Activated CD8-positive, alpha-beta memory T cell treated with anti-CD3 and anti-CD28 coated beads, Interleukin-2, amount 50 U/mL, for 1 hour (primary cell): ENCODE results near the gene ACADL.
"Not testable (repeated sequence)": the region's sequence is repeated elsewhere in the genome, so short reads cannot be mapped to it uniquely, and the experiment has no call there.

ENCODE experiments used
- DNase-seq: peaks from one replicate; pipeline ENCODE4 v3.0.0-alpha.2; 2020; ENCODE audit errors: extremely low read depth

ACADL gene

DNA sequence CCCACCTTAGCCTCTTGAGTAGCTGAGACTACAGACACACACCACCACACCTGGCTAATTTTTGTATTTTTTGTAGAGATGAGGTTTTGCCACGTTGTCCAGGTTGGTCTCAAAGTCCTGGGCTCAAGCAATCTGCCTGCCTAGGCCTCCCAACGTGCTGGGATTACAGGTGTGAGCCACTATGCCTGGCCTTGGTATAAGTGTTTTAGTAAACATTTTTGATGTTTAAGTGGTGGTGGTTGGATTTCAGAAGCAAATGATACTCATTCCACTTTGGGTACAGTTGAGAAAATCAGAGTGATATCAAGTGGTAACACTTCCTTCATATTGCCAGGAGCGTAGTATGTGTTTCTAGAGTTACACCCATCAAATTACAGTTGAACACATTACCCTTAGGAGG is 25.4 kb downstream of the ACADL start:
- DNase-seq: no peak

DNA sequence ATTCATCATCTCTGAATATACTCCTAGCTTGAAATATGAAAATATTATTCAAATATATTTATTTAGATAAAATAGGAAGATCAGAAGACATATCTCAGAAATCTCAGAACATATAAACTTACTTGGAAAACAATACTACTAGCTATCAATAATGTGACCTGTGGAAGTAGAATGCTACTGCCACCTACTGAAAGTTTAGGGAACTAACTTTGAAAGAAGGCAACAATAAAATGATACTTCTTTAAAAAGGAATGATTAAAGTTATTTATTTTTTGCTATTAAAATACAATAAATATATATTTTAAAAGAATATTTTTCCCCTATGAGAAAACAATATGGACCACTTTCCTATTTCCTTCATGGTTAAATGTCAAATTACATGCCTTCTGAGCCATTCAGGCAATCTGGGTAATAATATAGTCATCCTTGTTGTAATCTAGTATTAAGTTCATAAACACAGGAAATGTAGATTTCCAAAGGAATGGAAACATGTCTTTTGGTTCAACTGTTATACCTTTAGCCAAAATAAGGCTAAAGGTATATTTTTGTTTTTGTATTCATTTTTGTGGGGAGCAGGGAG is 26.0 kb downstream of the ACADL start:
- no peak for DNase-seq

DNA sequence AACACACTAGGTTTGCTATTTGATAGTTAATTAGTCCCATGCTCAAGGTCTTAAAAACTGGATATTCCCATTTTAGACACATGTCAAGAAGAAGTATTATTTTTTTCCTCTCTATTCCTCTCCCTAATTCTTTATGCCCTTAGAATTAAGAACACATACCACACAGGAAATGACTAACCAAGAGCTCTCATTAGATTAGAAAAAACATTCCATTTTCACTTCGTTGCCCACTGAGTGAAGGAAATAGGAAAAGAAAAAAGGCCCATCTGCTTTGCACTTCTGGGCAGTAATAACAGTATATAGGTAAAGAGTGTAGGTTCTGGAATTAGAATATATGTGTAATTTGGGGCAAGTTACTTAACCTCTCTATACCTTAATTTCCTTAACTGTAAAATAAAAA is 26.9 kb downstream of the ACADL start:
- DNase-seq: no peak

DNA sequence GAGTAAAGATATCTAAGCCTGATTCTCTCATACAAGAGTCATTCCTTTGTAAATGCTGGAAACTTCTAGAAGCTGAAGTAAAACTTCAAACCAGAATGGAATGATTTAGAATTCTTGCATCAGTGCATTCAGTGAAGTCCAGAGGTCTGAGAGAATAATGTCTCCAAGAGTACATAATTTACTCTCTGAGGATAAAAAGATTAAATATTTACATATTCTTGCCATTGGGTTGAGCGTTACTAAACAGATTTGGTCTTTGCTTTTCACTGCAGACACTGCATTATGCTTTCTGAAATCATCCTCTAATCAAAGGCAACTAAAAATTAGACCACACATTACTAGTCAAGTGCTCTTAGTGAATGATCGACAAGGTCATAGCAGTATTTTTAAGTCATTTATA is 27.5 kb downstream of the ACADL start:
- DNase-seq: no peak

DNA sequence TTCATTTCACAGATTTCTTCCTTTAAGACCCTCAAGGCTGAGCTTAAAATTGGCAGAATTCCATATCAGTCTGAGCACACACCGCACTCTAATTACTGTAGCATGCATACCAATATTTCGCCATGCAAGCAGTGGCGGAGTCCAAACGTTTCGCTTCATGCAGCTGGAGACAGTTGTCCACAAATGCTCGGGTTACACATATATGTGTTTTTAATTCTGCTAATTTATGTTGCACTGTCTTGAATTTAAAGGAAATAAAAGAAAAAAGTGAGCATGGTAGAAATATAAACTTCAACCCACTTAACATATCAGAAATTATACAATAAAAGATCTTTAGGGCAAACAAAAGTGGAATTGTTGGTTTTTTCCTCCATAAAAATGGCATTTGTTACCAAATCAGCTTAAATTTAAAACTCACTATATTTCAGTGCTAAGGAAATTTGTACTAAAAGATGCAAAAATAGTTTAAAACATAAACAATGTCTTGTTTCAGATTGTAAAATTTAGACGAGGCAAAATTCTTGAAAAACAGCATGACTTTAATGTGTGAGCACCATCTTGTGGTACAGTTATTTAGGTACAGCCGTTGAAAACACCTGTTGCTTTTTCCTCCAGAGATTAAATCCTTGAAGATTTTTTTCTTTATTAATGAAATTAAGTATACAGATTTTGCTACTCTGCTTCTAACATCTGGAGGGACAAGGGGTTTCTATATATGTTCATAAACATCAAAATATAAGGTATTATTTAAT is 30.0 kb downstream of the ACADL start:
- DNase-seq: no peak

DNA sequence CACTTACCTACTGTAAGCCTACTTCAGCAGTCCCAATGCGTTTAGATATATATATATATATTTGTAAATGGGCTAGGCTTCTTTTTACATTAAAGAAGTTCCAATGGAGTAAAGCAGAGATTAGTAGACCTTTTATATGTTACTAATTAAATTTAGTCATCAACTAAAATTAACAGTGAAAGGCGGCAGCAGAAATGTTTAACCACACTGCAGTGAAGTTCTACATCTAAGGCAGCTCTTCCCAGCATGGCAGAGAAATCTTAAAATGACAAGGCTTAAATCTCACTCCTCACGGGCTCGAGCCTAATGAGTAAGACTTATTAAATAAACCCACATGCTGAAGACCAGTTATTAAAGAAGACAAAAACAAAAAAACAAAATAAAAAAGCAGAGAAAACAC is 34.9 kb downstream of the ACADL start:
- no peak for DNase-seq

DNA sequence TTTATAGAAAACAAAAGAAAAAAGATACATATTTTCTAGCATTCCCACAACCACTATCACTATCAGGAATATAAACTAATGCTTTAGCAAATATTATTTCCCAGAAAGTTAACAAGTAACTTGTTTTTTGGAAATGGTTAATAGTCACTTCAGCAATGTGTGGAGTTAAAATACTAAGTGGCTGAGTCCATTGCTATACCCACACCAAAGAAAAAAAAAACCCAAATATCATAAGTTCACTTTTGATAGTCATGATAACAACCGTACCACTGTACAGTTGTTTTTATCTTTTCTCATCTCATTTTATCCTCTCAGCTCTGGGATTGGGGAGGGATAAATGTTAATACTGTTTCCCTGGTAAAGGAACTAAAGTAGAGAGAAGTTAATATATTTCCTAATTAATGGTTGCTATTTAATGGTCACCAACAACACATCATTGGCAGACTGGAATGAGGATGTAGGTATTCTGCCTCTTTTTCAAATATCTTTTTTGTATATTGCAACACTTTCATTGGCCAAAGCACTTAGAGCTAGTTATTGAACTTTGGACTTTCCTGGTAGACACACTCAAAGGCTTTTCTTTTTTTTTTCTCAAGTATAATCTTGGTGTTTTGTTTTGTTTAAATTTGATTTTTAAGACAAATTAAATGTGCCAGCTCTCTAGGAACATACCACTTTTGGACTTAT is 35.7 kb downstream of the ACADL start:
- no peak for DNase-seq

DNA sequence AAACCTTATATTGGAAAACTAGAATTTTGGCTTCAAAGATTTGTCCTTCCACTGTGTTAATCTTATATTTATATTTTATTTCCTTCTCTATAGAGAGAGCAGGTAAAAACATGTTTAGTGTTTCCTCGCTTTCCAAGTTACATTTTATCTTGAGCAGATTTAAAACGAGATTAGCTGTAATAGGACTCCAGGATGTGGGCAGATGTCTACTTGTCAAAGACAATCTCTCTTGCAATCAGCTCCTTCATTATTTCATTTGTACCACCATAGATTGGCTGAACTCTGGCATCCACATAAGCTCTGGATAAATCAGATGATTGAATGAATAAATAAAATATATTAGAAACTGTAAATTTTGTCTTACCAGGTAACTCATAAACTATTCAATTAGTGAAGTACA is 36.5 kb downstream of the ACADL start:
- DNase-seq: no peak

DNA sequence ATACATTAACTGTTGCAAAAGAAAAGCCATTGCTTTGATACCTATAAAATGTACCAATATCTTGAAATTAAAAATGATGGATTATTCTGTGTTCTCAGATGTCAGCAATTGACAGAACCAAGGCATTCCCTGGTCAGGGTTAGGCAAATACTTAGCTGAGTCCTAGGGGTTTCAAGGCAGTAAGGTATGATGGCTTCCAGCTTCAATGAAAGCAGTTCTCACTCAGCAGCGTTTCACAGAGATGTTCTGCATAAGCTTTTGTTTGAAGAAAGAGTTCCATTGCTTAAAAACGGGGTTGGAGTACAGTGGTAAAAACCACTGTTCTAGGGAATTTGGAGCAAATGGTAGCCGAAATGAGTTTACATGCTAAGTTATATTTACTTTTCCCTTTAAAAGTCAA is 37.1 kb downstream of the ACADL start:
- no peak for DNase-seq

DNA sequence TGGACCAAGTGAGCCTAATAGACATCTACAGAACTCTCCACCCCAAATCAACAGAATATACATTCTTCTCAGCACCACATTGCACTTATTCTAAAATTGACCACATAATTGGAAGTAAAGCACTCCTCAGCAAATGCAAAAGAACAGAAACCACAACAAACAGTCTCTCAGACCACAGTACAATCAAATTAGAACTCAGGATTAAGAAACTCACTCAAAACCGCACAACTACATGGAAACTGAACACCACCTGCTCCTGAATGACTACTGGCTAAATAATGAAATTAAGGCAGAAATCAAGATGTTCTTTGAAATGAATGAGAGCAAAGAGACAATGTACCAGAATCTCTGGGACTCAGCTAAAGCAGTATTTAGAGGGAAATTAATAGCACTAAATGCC is 41.3 kb downstream of the ACADL start:
- not testable (repeated sequence) for DNase-seq

DNA sequence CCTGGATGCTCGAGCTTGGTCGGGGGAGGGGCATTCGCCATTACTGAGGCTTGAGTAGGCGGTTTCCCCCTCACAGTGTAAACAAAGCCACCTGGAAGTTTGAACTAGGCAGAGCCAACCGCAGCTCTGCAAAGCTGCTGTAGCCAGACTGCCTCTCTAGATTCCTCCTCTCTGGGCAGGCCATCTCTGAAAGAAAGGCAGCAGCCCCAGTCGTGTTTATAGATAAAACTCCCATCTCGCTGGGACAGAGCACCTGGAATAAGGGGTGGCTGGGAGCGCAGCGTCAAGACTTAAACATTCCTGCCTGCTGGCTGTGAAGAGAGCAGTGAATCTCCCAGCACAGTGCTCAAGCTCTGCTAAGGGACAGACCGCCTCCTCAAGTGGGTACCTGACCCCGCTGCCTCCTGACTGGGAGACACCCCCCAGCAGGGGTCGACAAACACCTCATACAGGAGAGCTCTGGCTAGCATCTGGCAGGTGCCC is 43.6 kb downstream of the ACADL start:
- DNase-seq: not testable (repeated sequence)

DNA sequence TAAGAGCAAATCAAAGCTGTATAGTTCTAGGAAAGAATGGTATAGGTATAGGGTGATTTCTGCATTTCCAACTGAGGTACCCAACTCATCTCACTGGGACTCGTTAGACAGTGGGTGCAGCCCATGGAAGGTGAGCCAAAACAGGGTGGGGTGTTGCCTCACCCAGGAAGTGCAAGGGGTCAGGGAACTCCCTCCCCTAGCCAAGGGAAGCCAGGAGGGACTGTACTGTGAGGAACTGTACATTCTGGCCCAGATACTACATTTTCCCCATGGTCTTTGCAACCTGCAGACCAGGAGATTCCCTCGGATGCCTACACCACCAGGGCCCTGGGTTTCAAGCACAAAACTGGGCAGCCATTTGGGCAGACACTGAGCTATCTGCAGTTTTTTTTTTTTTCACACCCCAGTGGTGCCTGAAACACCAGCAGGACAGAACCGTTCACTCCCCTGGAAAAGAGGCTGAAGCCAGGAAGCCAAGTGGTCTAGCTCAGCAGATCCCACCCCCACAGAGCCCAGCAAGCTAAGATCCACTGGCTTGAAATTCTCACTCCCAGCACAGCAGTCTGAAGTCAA is 44.1 kb downstream of the ACADL start:
- not testable (repeated sequence) for DNase-seq

DNA sequence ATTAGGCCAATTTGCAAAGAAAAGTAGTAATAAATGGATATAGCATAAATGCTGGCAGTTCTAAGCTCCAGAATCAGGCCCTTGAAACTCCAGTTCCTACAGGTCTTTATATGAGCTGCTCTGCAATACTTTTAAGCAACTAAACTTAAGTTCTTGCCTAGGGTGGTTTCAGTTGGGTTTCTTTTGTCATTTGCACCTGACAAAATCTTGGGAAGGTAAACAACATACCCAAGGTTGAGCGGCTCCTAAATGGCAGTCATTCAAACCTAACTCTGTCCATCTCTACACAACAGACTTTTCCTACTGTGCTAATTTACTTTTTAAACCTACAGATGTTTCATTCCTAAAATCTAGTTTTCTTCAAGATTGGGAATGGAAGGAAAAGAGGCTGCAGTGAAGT is 44.8 kb downstream of the ACADL start:
- DNase-seq: no peak

DNA sequence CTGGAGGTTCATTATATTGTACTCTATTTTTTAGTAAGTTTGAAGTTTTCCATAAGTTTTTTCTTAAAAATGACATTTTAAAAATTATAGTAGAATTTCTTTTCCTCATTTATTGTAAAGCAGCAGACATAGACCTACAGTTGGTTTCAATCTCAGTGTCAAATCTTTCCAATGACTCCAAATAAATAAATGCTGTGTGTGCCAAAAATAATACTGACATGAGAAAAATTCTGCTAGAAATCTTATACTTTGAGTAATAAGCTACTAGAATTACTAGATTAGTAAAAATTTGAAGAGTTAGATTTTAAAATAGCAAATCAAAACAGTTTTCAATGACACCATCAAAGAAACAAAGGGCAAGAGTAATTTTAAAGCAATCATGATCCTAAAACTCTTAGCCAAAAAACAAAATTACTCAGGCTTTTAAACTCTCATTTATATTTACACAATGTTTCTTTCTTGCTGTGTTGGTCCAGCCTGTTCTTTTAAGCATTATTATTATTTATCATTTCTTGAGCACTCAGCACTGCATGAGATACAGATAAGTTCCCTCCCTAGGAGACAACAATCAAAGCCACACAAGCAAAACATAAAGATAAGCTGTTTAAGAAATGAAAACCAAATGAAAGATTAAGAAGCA is 45.8 kb downstream of the ACADL start:
- no peak for DNase-seq

DNA sequence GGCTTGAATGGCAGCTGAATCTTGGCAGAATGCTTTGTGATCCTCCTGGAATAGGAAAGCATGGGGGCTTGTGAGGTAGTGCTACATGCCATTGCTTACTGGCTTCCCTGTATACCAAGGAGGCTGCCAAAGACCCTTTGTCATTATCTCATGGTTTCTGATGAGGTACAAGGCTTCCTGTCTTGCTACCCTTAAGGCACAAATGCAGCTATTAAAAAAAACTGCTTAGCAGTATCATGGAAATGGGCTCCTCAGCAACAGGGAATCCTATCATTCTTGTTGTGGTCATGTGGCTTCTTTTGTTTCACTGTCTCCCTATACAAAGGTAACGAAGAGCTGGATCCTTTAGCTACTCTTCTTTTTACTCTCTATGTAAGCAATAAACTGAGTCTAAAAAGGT is 47.5 kb downstream of the ACADL start:
- no peak for DNase-seq

DNA sequence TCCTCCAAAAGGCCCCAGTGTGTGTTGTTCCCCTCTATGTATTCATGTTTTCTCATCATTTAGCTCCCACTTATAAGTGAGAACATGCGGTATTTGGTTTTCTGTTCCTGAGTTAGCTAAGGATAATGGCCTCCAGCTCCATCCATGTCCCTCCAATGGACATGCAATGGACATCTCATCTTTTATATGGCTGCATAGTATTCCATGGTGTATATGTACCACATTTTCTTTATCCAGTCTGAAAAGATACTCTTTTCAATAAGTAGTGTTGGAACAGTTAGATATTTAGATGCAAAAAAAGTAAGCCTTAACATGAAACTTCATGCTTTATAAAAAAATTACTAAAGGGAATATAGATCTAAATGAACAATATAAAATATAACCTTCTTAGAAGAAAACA is 48.1 kb downstream of the ACADL start:
- not testable (repeated sequence) for DNase-seq

DNA sequence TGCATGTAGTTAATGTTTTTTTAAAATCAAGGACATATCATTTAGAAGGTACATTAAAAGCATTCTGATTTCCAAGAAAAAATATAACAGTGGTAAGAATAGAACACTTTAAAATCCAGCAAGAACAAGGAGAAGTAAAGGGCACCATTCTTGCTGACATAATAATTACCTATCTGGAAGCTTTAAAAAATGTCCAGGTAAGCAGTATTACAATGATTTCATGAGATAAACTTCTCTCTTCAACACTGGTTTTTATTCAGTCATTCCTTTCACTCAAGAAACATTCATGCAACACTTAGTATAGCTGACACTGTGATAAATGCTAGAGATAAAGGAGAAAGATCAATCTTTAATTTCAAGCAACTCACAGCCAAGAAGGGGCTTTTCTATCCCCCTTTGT is 51.2 kb downstream of the ACADL start:
- no peak for DNase-seq

DNA sequence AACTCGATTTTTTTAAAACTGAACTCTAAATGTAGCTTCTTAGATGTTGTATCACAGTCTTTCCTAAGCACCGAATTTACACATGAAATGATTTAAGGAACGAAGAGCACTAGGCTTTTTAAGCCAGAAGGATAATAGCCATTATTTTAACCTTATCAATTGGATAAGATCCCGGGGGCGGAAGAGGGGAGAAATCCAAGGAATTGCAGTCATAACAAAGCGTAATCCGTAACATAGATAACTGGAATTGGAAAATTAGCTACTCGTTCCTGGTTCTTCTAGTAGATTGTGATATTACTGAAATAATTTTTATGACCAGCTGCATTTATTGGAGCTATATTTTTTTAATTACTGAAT is 53.0 kb downstream of the ACADL start:
- no peak for DNase-seq

DNA sequence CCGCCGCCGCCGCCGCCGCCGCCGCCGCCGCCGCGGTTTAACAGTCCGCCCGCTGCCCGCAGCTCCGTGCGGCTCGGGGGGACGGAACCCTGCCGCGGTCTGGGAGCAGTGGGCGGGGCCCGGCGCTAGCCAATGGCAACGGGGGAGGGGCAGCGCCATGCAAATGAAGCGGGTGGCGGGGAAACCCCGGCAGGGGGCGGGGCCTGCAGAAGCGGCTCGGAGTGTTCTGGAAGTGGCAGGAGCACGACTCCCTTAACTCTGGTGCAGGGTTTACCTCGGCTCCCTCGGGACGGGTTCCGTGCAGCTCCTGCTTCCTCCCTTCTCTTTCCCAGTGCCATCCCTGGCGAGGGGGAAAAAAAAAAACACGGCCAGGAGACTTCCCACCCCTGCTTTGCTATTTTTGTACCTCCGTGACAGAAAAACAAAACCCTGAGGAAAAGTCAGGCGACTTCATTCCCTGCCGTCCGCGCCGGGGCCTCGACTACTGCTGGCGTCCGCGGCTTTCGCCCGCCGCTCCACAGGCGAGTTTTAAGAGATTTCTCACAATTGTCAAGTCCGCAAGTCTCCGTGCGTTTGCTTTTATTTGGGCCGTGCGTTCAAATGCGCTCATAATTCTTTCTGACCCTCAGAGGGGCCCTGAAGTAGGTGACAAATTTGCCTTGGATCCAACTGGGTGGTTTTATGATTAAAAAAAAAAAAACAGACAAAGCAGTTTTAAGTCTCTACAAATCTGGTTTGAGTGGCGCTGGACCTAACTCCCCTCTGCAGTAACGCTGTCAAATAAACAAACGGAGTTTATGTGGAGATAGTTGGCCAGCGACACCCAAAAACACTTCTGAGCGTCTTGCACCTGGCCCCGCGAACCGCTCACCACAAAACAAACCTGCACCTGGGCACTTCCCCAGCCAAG is 53.7 kb downstream of the ACADL start, which contains the start of gene KANSL1L:
TSS of gene KANSL1L (minus strand) at position 101 of the 910 bp plus-strand sequence. CDS start 16,827 bp downstream, outside the sequence.
- DNase-seq: peak; percentile 90

DNA sequence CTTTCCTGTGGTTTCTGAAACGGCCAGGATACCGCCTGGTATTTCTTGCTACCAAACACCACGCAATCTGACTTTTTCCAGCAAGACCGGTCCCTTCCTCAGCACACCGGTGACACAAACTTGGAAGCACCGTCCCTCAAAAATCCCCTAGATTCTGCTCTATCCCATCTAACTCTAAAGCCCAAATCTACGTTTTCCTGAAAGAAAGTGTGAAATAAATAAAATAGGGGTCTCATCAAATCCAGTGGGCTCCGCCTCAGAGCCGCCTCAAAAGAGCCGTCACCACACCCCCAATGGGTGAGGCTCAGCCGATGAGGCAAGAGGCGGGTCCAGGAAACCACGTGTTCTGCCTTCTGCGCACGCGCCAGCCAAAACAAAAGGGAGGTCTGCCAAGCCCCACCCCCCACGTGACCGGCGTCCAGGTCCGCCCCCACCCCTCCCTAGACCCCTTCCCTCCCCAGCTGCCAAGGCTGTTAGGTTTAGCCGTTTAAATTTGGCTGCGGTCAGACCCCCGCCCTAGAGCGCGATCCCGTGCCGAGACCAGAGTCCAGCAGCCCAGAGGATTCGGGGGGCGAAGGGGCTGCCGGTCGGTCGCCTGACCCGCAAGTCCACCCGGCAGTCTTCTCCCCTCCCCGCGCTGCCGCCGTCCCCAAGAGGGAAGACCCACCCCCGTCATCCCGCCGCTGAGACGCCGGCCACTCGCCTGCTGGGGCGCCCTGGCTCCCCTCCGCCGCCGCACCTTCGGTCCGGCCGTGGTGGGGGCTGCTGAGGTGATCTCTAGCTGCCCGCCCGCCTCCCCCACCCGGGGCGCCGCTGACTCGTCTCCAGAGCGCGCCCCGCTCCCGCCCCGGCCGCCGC is 54.6 kb downstream of the ACADL start:
- peak; percentile 93 for DNase-seq
